ENCODE measurements around the gene KRT36.

Gene KRT36

DNA sequence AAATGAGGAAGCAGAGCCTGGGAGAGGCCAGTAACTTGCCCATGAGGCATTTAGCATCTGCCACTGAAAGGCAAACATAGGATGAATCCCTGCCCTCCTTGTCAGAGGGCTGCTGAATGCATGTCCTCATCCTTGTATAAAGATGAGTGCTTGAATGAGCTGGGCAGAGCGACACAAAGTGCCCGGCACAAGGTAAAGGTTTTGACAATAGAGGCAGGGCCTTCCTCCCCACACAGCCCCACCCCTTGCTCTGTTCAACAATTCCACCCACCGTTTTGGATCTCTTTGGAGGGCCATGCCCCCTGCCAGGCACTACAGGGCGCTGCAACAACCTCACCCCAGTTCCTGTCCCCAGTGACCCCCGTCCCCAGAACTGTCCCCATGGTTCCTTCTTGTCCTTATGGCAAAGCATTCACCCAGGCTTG, 39.8 kb upstream of the KRT36 start:
- no peak for DNase-seq (ENCODE audit: low read depth)
- TF ChIP-seq, protein P1, sequence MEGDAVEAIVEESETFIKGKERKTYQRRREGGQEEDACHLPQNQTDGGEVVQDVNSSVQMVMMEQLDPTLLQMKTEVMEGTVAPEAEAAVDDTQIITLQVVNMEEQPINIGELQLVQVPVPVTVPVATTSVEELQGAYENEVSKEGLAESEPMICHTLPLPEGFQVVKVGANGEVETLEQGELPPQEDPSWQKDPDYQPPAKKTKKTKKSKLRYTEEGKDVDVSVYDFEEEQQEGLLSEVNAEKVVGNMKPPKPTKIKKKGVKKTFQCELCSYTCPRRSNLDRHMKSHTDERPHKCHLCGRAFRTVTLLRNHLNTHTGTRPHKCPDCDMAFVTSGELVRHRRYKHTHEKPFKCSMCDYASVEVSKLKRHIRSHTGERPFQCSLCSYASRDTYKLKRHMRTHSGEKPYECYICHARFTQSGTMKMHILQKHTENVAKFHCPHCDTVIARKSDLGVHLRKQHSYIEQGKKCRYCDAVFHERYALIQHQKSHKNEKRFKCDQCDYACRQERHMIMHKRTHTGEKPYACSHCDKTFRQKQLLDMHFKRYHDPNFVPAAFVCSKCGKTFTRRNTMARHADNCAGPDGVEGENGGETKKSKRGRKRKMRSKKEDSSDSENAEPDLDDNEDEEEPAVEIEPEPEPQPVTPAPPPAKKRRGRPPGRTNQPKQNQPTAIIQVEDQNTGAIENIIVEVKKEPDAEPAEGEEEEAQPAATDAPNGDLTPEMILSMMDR (IDR thresholded peaks at IDR 0.05; ENCODE audit: control insufficient read depth, extremely low read depth, insufficient read depth): no peak
- no peak overlapping the region for H3K4me3 ChIP-seq (ENCODE audit: low read depth, low read length)

DNA sequence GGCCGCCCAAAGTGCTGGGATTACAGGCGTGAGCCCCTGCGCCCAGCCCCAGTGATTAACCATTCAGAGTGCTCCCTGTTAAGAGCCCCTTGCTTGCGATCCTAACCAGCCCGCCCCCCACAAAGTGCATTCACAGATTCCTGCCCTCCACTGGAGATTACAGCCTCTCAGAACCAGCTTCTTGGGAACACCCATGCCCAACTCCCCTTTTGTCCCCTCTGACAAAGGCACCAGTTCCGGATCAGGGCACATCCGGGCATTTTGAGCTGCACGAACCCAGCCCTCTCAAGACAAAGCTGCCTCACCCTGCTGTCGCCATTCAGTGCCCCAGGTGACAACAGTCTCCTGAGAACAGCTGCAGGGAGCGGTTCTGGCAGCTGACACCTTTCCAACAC, 39.2 kb upstream of the KRT36 start:
- DNase-seq (ENCODE audit: low read depth): no peak
- H3K4me3 ChIP-seq (ENCODE audit: low read depth, low read length): no peak overlapping the region
- TF ChIP-seq, protein P1 (IDR thresholded peaks at IDR 0.05; ENCODE audit: control insufficient read depth, extremely low read depth, insufficient read depth): no peak

DNA sequence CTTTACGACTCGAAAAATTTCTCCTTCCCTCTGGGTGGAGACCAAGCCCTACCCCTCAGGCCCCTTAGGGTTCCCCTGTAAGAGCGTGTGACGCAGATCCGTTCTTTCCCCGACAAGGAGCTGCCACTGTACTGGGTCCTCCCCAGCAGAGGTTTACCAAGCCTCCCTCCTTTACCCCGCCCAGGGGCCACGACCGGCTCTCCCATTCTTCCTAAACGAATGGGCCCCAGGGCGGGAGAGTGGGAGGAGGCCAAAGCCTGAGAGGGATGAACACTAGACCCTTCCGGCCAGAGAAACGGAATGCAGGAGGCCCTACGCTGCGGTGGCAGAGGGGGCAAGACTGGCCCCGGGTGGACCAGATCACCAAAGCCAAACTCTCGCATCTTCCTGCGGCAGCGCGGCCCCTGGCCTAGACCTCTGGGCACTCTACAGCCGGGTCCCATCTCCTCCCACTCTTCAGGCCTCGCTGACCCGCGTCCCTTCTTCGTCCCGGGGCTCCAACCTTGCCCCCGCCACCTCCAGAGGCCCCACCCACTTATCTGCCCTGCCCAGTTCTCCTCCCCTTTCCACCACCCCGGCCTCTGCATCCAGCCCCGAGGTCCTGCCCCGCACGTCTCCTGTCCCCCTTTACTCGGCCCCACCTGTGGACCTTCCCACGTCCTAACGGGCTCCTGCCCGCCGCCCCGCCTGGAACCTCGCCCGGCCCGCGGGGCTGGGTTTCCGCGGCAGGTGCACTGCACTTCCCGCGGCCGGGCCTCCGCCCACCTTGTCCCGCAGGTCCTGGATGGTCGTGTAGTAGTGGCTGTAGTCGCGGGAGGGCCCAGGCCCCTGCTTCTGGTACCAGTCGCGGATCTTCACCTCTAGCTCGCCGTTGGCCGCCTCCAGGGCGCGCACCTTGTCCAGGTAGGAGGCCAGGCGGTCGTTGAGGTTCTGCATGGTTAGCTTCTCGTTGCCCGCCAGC, 37.6 kb upstream of the KRT36 start:
- DNase-seq (ENCODE audit: low read depth): no peak
- TF ChIP-seq, protein P1 (IDR thresholded peaks at IDR 0.05; ENCODE audit: control insufficient read depth, extremely low read depth, insufficient read depth): no peak
- no peak overlapping the region for H3K4me3 ChIP-seq (ENCODE audit: low read depth, low read length)

DNA sequence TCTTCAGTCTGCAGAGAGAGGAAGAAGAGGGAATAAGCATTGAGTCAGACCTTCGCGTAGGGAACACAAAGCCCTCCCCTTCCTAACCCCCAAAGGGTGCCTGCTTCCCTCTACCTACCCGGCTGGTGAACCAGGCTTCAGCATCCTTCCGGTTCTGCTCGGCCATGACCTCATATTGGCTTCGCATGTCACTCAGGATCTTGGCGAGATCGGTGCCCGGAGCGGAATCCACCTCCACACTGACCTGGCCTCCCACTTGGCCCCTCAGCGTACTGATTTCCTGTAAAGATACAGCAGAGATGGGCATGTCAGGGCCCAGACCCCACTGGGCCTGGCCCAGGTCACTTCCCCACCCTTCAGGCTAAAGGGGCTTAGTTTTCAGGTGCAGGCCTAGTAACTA, 34.6 kb upstream of the KRT36 start:
- DNase-seq (ENCODE audit: low read depth): no peak
- H3K4me3 ChIP-seq (ENCODE audit: low read depth, low read length): no peak overlapping the region
- TF ChIP-seq, protein P1 (IDR thresholded peaks at IDR 0.05; ENCODE audit: control insufficient read depth, extremely low read depth, insufficient read depth): no peak

DNA sequence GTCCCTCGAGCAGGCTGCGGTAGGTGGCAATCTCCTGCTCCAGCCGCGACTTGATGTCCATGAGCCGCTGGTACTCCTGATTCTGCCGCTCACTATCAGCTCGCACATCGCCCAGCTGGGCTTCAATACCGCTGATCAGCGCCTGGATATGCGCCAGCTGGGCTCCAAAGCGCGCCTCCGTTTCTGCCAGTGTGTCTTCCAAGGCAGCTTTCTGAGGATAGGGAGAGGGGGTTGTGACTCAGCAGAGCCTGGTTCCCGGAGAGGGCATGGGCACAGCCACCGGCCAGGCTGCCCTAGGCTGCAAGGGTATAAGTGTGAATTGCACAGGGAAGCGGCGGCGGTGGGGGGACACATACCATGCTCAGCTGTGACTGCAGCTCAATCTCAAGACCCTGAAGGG, 34.1 kb upstream of the KRT36 start:
- no peak for DNase-seq (ENCODE audit: low read depth)
- no peak overlapping the region for H3K4me3 ChIP-seq (ENCODE audit: low read depth, low read length)
- TF ChIP-seq, protein P1 (IDR thresholded peaks at IDR 0.05; ENCODE audit: control insufficient read depth, extremely low read depth, insufficient read depth): no peak

DNA sequence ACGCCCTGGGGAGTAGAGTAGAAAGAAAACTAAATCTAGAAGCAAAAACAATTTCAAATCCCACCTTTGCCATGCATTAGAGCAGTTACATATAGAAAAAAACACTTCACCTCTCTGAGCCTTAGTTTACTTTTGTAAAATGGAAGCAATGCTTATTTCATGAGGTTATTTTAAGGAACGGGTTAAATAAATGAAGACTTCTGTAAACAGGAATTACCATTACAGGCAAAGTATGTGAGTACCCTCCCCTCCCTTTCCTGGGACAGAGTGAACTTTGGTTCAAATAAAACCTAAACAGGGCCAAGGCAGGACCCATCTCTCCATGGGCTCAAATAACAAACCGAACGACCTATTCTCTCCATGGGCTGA, 33.5 kb upstream of the KRT36 start:
- TF ChIP-seq, protein P1 (IDR thresholded peaks at IDR 0.05; ENCODE audit: control insufficient read depth, extremely low read depth, insufficient read depth): no peak
- no peak overlapping the region for H3K4me3 ChIP-seq (ENCODE audit: low read depth, low read length)
- DNase-seq (ENCODE audit: low read depth): no peak
